Limb (tissue), 2 donors: Measurements from ENCODE around the gene CDHR3.
"Not testable (repeated sequence)": the region's sequence is repeated elsewhere in the genome, so short reads cannot be mapped to it uniquely, and the experiment has no call there.

Source experiments
- DNase-seq, 2 donors: peaks; one replicate each; pipeline ENCODE4 v3.0.0-alpha.2; 2016; ENCODE audit errors: extremely low spot score in 2 of 2

Gene CDHR3, protein sequence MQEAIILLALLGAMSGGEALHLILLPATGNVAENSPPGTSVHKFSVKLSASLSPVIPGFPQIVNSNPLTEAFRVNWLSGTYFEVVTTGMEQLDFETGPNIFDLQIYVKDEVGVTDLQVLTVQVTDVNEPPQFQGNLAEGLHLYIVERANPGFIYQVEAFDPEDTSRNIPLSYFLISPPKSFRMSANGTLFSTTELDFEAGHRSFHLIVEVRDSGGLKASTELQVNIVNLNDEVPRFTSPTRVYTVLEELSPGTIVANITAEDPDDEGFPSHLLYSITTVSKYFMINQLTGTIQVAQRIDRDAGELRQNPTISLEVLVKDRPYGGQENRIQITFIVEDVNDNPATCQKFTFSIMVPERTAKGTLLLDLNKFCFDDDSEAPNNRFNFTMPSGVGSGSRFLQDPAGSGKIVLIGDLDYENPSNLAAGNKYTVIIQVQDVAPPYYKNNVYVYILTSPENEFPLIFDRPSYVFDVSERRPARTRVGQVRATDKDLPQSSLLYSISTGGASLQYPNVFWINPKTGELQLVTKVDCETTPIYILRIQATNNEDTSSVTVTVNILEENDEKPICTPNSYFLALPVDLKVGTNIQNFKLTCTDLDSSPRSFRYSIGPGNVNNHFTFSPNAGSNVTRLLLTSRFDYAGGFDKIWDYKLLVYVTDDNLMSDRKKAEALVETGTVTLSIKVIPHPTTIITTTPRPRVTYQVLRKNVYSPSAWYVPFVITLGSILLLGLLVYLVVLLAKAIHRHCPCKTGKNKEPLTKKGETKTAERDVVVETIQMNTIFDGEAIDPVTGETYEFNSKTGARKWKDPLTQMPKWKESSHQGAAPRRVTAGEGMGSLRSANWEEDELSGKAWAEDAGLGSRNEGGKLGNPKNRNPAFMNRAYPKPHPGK

DNA sequence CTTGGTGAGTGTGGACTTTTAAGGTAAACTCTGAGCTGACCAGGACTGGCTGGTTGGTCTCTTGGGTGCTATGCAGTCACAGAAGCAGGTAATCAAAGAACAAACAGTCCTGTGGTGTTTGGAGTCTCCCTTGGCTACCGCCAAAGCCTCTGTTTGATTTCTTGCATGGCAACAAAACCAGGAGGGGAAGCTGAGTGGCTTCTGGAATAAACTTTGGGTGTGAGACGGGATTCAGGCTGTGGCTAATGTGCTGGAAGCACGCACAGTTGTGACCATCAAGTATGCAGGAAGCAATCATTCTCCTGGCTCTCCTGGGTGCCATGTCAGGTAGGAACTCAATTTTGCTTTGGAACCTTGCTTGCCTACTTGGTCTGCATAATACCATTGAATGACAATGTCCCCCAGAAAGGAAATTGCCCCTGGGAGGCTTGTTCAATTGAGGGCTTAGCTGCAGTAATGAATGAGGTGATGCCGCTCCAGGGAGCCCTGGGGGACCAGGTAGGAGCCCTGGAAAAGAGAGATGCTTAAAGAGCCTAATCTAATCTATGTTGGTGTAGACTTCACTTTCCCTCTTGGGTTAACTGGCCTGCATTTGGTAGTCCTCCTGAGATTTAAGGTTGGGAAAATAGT is at the start of gene CDHR3:
Gene CDHR3, plus strand, starts transcription at position 227 of the 630 bp plus-strand sequence. Its CDS starts 55 bp downstream, at position 282.
- no peak for DNase-seq

DNA sequence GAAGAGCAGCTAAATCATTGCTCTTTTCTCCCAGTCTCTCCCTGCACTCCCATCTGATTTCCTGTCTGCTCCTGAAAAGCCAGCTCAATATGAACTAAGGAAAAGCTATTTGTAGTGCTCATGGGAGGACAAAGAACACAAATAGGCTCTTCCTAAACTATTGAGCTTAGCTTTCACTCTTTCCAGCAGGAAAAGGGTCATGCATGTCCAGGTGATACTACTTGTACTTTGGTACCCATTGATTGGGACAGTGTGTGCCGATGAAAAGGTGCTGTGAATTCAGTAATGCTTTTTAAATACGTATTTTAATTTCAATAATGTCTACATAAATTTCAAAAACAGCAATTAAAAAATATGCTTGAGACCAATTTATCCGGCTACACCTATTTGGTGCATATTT is 49.1 kb upstream of the CDHR3 start:
- no peak for DNase-seq

DNA sequence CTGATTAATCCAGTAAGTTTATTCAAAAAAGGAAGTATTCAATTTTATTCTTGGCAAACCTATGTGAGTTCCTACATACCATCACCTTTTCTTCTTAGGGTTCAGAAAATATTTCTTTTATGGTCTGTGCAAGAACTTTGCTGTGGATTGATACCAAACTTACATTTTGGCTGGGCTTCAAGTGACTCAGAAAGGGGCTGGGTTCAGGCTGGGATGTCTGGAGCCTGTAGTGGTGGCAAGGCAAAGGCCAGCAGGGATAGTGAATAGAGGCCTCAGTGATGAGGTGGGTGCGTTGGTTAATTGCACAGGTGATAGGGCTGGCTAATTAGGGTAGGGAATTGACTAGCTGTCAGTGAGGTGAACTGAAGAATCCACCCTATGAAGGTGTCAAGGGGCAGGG is 46.5 kb upstream of the CDHR3 start:
- DNase-seq: no peak

DNA sequence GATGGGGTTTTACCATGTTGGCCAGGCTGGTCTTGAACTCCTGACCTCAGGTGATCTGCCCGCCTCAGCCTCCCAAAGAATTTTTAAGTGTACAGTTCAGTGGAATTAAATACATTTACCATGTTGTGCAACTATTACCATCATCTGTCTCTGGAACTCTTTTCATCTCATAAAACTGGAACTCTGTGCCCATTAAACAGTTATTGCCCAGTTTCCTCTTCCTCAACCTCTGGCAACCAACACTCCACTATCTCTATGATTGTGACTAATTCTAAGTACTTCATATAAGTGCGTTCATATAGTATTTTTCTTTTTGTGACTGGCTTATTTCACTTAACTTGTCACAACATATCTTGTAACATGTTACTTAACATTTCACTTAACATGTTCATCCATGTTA is 45.4 kb upstream of the CDHR3 start:
- DNase-seq: no peak

DNA sequence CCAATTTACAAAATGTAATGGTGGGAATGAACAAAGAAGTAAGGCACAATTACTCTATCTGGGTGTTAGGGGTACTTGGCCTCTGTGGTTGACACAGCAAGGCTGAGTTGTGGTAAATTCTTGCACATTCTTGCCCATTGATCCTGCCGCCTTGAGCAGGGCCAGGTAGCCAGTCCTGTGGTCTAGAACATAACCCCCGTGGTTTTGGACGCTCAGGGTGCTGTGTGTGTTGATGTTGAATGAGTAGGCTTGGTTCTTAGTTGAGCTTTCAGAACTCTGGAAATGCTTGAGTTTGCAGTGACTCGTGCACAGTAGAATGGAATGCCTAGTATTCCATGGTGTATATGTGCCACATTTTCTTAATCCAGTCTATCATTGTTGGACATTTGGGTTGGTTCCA is 42.3 kb upstream of the CDHR3 start:
- no peak for DNase-seq

DNA sequence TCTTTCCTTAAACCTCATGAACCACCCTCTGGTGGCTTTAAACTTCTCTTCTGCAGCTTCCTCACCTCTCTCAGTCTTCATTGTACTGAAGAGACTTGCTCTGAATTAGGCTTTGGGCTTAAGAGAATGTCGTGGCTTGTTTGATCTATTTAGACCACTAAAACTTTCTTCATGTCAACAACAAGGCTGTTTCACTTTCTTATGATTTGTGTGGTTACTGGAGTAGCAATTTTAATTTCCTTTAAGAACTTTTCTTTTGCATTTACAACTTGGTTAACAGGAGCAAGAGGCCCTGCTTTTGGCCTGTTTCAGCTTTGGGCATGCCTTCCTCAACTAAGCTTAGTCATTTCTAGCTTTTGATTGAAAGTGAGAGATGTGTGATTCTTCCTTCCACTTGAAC is 38.1 kb upstream of the CDHR3 start:
- DNase-seq: no peak

DNA sequence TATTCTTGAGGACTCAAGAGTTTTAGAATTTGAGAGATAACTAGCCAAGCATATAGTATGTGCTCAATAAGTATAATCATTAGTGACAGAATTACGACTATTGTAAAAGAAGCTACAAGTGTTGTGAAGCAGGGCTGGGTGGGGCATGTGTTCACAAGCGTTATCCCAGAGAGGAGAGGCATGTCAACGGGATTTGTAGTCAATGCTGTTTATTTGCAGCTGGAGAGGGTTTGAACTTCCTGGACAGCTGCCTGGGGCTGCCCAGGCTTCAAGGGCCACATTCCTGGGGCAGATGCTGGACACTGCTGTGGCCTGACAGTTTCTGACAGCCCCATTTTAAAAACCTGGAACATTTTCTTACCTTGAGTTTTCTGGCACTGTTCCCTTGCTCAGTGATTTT is 36.9 kb upstream of the CDHR3 start:
- no peak for DNase-seq

DNA sequence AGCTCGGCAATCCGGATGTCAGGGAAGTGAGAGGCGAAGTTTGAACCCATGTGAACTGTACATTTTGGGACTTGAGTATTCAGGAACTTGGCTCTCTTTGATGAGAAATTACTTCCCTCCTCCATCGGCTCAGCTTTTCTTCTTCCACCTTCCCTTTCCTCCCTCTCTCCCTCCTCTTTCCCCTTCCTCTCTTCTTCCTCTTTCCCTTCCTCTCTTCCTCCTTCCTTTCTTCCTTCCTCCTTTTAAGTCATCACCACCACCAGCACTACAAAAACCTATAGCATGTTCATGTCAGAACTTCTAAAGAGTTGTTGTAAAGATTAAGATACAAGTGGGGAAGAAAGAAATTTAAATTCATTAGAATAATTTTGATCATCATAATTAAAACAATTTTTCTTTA is 31.9 kb upstream of the CDHR3 start:
- no peak for DNase-seq

DNA sequence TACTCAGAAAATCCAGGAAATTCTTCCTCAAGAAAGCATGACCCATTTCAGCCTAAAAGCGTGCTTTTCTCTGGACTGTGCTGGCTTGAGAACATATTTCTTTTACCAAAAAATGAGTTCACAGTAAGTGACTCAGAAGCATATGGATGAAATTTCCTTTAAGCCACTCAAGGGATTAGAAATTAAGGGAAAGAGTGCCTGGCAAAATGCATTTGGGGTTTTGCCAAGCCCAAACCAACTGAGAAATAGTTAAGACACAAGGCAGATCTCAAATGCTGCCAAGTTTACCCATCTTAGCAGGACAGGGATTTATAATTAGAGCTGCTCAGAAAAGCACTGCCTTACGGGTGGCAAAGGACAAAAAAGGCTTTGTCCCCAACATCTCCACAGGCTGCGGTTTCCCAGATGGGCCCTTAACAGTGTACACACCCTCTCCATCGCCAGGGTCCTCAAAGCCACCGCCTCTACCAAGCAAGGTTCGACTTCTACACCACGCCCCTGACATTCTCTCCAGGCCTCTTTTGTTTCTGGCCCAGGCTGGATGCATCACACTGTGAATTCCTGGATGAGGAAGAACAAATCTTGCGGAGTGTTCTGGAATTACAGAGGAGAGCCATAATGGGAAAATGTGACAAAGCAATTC is 30.1 kb upstream of the CDHR3 start:
- DNase-seq: peak; percentile 46 to 80

DNA sequence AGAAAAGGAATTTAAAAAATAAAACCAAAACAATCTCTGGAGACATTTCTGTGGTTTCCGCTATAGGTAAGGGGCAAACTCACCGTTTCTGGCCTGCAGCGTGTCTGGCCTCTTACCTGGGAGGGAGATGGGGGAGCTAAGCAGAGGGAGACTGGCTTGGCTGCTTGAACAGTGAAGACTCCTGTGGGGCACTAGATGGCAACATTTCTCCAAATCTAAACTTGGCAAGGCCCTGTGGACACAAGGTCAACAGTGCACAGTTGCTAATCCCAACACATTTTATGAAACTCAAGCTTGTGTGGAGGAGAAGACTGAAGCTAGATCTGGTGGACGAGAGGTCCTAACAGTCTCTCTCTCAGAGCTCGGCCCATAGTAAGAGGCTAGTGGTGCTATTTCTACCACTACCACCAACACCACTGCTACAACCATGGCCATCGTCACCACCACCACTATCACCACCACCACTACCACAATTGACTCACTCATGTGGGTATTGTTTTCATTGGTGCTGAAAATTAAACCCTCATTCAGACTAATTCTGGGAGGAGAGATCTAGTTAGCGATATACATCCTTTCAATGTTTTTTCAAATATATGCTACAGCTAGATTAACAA is 28.4 kb upstream of the CDHR3 start:
- DNase-seq: peak in 1 of 2 donors; percentile 15

DNA sequence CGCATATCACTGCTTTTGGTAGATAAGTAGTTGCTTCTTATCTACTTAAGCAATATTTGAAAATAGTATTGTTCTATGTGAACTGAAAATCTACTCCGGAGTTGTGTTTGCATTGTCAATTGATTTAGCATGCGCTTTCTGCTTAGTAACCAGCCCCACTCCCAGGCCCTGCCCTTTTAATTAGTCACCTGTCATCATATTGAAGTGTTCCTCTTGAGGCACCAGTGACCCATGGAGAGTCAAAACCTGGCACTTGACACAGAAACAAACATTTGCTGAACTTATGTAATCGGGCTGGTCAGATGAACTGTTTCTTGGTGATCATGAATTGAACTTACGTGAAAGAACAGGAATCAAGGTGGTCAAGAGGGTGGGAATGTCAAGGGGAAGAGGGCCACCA is 27.8 kb upstream of the CDHR3 start:
- no peak for DNase-seq

DNA sequence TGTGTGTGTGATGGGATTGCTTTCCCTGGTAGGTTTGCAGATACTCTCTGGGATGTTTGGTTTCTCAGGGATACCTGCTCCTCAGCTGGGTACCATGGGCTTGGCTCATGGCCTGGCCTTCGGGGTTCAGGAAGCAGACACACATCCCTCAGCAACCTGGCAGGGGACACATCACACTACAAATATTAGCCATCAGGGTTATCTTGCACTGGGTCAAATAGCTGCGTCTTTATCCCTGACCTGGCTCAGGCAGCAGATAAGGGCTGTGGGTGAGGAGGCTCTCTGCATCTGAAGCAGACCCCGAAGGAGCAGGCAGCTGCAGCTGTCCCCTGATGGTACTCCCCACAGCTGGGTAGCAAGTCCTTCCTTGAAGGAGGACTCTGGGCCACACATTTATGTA is 25.7 kb upstream of the CDHR3 start:
- no peak for DNase-seq

DNA sequence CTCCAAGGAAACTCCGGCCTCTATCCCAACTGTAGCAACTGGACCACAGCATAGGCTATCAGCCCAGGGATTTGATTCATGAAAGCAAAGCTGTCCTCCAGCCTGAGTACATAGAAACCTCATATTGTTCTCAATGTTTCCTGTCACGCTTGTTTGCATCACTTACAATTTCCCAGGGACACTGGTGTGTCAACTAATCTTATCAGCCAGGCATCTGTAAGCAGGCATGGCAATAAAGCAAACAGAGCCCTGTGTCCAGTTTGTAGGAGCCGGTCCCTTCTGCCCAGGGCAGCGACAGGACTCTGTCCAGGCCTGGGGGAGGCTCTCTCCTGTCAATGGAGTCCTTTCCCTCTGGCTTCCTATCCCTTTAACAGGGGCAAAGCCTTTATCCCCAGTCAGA is 23.0 kb upstream of the CDHR3 start:
- no peak for DNase-seq

DNA sequence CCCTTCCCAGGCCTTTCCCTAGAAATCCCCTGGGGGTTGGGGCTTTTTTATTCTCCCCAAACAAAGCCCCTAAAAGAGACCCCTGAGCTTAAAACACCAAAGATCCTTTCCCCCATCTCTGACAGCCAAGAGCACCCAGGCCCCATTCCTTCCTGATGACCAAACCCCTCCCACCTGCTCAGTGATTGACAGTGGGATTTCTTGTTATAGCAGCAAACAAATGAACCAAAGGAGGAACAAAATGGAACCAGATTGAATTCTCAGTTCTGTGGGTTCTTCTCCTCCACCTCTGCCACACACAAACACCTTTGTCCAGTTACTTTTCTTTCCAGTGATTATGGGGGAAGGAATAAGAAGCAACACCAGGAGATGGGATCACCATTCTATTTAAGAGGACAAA is 21.5 kb upstream of the CDHR3 start:
- DNase-seq: no peak

DNA sequence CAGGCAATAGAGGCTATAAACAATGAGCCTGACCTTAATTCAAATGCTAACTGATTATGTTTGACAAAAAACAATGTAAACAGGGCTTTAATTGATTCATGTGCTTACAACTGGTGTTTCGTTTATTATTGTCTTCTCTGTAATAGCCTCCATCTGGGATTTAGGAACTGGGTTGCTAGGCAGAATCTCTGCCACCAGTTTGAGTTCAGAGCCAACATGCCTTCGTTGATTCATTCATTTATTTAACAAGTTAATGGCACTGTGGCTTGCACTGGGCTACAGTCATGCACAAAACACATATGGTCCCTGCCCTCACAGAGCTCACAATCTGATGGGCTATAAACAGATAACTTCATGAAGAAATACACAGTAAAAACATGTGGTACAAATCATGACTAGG is 19.6 kb upstream of the CDHR3 start:
- no peak for DNase-seq

DNA sequence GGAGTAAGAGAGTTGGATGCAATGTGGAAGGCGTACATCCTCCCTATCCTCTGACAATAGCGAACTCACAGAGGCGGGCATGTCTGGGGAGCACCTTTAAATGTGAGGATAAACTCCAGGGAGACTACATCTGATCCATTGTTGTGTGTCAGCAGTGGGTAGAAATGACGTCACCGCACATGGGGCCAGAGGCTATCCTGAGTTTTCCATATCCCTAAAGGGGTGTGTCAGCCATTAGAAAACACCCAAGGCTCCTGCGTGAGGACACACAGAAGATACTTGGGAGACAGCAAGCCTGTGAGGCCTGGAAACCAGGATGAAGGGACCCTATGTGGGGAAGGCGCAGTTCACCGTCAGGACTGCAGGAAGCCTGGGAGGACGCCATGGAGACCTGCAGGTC is 17.2 kb upstream of the CDHR3 start:
- DNase-seq: no peak

DNA sequence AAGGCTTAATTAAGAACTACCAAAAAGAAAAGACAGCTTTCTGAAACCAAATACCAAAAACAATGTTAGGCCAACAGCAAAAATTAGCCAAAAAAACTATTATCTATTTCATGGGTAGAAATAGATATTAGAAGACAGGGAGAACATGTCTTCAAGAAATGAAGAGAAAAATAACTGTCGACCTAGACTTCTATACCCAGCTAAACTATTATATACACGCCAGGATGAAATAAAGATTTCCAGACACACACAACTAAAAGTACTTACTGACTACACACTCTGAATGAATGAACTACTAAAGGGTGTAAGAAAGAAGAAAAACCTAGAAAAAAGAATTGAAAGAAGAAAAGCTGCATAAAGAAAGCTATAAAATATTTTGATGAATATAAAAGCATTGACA is 11.5 kb upstream of the CDHR3 start:
- no peak for DNase-seq

DNA sequence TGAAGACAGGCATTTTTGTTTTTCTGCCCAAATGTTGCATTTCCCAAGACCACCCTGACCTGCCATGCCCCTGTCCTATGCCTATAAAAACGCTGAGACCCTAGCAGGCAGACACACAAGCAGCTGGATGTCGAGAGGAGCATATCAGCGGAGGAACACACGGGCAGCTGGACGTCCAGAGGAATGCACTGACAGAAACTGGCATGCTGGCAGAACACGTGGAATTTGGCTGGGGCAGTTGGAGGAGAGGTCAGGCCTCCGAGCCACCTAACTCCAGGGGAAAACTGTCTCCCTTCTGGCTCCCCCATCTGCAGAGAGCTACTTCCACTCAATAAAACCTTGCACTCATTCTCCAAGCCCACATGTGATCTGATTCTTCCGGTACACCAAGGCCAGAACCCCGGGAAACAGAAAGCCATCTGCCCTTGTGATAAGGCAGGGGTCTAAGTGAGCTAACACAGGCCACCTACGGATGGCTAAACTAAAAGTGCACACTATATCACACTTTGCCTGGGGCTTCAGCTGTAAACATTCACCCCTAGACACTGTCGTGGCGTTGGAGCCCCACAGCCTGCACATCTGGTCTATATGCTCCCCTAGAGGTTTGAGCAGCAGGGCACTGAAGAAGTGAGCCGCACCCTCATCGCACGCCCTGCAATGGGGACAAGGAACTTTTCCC is 10.0 kb upstream of the CDHR3 start:
- DNase-seq: no peak

DNA sequence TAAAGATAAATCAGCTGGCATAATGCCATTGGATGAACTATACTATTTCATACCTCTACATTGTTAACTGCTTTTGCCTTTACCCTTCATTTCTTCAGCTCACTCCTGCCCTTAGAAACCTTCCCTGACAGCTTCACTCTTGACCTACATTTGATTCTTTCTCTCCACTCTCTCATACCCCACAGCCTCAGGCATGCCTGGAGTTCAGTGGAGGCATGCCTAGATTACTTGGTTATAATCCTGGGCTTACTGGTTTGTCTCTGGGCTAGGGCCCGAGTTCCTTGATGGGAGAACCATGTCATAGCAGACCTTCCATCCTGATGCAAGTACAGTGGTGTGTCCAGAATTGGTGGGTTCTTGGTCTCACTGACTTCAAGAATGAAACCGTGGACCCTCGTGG is 8.4 kb upstream of the CDHR3 start:
- DNase-seq: no peak

DNA sequence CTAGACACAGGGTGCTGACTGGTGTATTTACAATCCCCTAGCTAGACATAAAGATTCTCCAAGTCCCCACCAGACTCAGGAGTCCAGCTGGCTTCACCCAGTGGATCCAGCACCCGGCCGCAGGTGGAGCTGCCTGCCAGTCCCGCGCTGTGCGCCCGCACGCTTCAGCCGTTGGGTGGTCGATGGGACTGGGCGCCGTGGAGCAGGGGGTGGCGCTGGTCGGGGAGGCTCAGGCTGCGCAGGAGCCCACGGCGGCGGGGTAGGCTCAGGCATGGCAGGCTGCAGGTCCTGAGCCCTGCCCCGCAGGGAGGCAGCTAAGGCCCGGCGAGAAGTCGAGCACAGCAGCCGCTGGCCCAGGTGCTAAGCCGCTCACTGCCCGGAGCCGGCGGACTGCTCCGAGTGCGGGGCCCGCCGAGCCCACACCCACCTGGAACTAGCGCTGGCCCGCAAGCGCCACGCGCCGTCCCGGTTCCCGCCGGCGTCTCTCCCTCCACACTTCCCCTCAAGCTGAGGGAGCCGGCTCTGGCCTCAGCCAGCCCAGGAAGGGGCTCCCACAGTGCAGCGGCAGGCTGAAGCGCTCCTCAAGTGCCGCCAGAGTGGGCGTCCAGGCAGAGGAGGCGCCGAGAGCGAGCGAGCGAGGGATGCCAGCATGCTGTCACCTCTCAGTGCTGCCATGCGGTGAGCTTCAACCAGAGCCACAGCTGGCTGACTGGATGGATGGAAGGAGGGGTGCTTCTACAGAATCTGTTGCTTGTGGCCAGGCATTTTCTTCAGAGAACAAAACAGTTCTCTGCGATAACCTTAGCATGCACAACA is 7.2 kb upstream of the CDHR3 start:
- not testable (repeated sequence) for DNase-seq
